Ovary (tissue), 3 donors: Measurements from ENCODE around the gene MTR.

Source experiments
- EP300 ChIP-seq: sonication (generic); formaldehyde crosslinking; IDR thresholded peaks from one replicate; pipeline ENCODE4 v1.6.1; 2017; ENCODE audit warnings: antibody characterized with exemption
- TF ChIP-seq, protein P1 (sequence below), 3 donors: fragments of 450-650 bp in 2 of 3; fragments of 200-600 bp in 1 of 3; IDR thresholded peaks; one replicate each; pipeline versions ENCODE4 v1.5.1 to v1.8.0; 2016 to 2022; ENCODE audit warnings: antibody characterized with exemption in 3 of 3, mild to moderate bottlenecking in 1 of 3
- donor health status: DM: no; HTN: no; CAD: no.

DNA sequence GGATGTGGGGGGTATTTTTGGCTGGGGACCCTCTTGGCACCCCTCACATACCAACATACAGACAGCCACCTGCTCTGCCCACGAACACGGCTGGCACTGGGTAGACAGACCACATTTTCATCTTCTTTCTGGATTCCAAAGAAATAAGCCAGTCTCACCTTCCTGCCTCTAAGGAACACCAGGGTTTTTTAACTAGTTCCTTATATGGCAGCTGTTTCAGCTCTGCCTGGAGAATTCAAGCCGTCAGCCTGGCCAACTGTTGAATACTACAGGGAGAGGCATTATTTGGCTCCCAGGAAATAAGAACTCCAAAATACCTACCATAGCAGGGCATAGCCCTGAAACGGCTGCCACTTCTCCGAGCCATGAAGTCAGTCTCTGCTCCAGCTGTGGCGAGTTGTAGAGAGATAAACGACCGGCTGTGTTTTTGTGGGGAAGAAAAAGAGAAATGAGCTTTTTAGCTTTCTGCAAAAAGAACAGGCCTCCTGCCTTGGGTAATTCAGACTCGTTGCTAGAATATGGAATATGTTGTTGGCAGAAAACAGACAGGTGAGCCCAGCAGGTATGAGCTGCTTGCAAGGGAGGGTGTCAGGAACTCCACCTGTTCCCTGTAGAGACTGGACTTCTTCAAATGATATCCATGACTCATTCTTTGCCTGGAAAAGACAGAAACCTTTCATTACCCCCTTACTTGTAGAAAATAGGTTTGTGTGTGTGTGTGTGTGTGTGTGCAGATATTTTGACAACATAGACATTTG is 157.3 kb downstream of the MTR start:
- TF ChIP-seq, protein P1, sequence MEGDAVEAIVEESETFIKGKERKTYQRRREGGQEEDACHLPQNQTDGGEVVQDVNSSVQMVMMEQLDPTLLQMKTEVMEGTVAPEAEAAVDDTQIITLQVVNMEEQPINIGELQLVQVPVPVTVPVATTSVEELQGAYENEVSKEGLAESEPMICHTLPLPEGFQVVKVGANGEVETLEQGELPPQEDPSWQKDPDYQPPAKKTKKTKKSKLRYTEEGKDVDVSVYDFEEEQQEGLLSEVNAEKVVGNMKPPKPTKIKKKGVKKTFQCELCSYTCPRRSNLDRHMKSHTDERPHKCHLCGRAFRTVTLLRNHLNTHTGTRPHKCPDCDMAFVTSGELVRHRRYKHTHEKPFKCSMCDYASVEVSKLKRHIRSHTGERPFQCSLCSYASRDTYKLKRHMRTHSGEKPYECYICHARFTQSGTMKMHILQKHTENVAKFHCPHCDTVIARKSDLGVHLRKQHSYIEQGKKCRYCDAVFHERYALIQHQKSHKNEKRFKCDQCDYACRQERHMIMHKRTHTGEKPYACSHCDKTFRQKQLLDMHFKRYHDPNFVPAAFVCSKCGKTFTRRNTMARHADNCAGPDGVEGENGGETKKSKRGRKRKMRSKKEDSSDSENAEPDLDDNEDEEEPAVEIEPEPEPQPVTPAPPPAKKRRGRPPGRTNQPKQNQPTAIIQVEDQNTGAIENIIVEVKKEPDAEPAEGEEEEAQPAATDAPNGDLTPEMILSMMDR (IDR thresholded peaks at IDR 0.05), result no peak
- no peak for TF ChIP-seq EP300
